ENCODE results near the gene ELP5.
A peak's percentile ranks its signal among the peaks of the same experiment; 100 is the strongest.

The ELP5 gene

DNA sequence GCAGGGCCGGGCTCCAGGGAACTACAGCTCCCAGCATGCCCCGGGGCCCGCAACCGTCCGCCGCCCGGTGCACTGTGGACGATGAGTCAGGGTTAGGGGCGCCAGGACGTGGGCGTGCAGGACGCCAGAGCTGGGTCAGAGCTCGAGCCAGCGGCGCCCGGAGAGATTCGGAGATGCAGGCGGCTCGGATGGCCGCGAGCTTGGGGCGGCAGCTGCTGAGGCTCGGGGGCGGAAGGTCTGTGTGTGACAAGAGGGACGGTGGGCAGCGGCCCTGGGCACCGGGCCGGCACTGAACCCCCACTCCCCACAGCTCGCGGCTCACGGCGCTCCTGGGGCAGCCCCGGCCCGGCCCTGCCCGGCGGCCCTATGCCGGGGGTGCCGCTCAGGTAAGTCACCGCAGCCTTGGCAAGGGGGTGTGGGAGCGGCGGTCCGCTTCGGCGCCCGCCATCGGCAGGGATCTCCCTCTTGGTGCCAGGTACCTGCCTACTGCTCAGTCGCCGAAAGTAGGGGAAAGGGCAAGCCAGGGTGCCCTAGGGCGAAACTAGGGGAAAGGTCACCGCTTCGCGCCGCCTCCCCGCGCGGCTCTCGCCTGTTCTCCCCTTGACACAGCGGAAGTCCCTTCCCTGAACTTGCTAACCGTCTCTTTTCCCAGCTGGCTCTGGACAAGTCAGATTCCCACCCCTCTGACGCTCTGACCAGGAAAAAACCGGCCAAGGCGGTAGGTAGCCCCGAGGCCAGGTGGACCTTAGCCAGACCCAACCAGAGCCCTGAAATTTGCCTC is 32.0 kb upstream of the ELP5 start, which contains the start of the genes ACADVL and DLG4:
ACADVL (plus strand) TSS at position 127 of the 781 bp plus-strand sequence; CDS start at position 174, 47 bp downstream.
DLG4 (minus strand) TSS at position 25 of the 781 bp plus-strand sequence.
- no peak for DNase-seq

GRCh38 chr17:7220593-7221277 is 31.3 kb upstream of the ELP5 start:
- peak; percentile 4 for DNase-seq

GRCh38 chr17:7221278-7222092 is 30.5 kb upstream of the ELP5 start:
- no peak for DNase-seq

- no peak for DNase-seq
Measured at GRCh38 chr17:7222093-7222971, 29.7 kb upstream of the ELP5 start.

- DNase-seq: no peak
Measured at GRCh38 chr17:7222972-7223292, 29.1 kb upstream of the ELP5 start.

DNA sequence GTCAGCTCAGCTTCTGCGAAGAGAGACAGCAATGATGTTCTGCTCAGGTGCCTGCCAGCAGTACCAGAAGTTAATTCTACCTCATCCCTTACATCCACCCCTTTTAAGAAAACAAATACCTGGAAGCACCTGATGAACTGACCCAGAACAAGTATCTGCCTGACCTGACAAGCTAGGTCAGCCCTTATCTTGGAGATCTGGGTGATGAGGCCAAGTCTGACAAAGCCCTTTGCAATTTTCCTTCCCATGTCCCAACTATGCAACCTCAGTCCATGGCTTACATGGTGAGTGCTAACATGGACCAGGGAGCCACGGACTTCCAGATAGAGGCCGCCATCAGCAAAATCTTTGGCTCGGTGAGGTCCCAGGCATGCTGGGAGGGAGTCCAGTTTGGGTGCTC is 28.6 kb upstream of the ELP5 start:
- DNase-seq: no peak

- DNase-seq: no peak
Measured at GRCh38 chr17:7224110-7224509, 27.9 kb upstream of the ELP5 start.

GRCh38 chr17:7224661-7225111 is 27.3 kb upstream of the ELP5 start:
- no peak for DNase-seq

DNA sequence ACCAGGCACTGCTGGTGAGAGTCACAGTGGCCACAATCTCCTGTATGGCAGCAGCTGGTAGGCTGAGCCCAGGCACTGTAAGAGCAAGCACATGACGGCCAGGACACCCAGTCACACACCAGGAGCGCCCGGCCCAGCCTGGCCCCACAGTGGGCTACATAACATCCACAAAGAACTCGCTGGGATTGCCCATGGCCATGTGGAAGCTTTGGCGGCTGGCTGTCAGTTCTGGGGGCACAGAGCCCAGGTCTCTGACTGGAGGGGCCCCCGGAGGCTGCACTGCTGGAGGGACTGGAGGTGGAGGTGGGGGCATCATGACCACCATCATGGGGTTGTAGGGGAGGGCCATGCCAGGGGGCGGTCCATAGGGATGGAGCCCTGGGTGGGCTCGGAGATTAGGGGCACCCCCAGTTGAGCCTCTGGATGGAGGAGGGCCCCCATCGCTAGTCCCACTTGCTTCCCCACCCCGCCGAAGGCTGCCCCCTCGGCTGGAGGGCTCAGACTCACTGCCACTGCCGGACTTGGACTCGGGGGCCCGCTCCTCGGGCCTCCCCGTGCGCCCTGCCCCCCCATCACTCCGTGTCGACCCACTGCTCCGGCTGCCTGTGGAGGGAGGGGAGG is 26.2 kb upstream of the ELP5 start:
- DNase-seq: no peak

DNA sequence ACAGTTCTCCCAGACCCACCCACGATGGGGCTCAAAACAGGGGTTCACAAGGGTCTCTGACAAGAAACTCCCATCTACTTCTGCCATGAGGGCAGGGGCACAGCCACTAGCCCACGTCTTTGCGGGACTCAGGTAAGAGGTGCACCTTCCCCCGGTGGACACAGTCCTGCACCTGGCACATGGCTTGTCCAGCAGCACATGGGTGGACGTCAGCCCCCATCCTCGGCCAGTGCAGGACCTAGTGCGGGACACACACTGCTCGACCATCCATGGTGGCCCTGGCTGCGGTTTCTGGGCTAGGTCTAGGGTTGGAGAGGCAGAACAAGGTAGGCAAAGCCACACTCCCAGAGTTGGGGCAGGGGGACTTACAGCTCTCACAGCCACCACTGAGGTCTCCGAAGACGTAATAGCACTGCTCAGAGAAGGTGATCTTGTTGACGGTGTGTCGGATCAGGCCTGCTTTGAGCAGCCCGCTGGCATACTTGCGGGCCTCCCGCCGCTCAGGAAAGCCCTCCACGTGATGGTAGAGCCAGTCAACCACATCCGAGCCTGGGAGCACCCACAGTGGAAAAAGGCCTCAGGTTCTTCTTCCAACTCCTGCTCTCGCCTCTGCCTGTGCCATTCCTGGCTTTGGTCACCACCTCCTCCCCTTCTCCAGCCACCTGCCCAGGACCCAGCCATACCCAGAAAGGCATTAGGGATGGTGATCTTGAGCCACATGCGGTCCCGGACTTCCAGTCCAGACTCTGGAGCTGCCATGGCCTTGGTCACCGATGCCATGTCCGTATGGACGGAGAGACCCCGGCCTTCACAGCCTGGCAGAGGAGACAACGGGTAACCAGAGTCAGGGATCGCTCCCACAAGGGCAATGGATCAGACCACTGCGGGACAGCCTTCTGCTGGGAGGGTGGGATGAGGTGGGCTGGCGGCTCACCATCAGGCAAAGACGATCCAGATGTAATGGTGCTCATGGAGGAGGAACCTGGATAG is 25.0 kb upstream of the ELP5 start:
- DNase-seq: no peak

DNA sequence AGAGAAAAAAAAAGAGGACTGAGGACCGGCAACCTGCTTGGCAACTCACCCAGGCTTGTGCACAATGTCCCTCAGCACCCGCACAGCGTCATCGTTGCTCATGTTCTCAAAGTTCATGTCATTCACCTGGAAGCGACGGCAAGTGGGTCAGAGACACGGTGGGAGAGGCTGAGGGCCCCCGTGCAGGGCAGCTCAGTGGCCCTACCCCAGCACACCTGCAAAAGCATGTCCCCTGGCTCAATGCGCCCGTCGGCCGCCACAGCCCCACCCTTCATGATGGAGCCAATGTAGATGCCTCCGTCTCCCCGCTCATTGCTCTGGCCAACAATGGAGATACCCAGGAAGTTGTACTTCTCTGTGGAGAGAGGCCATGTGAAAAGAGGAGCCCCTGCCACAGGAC is 23.1 kb upstream of the ELP5 start:
- no peak for DNase-seq

DNA sequence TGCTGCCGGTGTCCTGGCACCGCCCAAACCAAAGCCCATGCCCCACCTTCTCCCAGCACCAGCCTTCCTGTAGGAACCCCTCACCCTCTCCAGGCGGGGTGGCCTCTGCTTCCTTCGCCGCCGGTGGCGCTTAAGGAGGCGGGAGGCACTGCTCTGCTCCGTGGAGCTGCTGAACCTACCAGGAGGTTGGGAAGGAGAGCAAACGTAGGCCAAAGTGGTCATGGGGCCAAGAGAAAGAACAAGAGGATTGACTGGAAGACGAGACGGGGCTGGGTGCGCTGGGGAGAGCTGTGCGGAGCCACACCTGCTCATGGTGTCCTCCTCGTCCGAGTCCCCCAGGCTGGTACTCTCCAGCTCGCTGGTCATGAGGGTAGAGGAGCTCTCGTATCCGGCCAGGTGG is 22.5 kb upstream of the ELP5 start:
- no peak for DNase-seq

- DNase-seq: no peak
Measured at GRCh38 chr17:7232114-7232513, 19.9 kb upstream of the ELP5 start.

- DNase-seq: no peak
Measured at GRCh38 chr17:7233701-7234082, 18.3 kb upstream of the ELP5 start.

DNA sequence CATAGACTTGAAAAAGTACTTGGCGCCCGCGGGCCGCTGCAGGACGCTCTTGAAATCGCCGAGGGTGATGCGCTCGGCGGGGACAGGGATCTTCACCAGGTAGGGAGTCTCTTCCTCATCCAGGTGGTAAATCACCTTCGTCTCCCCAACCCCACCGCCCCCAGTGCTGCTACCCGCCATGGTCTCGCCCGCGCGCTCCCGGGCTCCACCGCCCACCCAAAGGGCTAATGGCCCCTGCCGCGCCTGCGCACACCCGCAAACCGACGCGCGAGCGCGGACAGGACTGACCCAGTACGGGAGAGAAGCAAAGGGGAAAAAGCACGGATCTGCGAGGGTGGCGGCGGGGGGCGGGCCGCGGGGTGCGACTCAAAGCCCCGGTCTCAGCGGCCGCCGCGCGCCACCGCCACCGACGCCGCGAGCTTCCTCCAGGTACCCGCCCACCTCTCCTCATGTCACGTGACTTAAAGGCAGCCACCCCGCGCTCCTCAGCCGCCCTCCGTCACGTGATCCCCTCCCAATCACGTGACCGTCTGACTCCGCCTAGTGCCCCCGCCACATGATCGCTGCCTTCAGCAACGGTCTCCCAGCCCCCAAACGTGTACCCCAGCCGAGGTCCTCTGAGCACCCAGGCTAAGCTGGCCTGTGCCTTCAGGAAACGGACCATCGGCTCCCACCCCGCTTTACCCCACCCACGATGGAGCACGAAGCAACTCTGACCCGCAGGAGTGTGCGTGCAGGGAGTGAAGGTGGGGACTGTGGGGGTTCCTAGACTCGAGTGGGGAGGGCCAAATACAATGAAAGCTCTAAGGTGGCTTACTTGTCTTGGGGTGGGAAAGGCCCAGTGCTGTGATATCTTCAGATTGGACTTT is 17.7 kb upstream of the ELP5 start, which contains the start of gene DVL2:
DVL2 (minus strand) TSS at position 435 of the 869 bp plus-strand sequence; CDS start at position 180, 255 bp downstream.
- peak; percentile 58 for DNase-seq

GRCh38 chr17:7235693-7236665 is 16.0 kb upstream of the ELP5 start:
- no peak for DNase-seq

DNA sequence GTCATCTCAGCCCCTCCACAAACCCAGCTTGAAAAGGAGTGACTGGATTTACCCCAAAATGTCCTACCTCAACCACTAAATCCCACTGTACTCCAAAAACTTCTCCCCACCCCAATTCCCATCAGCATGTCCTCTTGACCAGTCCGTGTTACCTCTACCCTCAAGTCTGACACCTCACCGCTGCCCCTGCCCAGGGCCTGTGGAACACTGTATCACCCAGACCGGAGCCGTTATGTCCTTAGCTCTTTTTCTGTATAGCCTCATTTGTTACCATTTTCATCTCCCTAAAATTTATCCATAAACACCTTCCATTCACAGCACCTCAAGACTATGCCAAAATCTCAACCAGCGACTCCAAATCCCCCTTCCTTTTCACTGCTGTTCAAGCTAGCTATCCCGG is 15.2 kb upstream of the ELP5 start:
- no peak for DNase-seq

GRCh38 chr17:7237266-7237760 is 14.7 kb upstream of the ELP5 start:
- DNase-seq: no peak

All from GF-D8 (cell line).